K562 (cell line): ENCODE data around the gene APOC4. TPM values are rescaled to one million over a fixed set of nuclear protein-coding genes. Genes with fewer than 3 reads are reported as not detected.

Experiments
- ATAC-seq: fragments of 200-7000 bp; cut with Tn5 transposase; 3 replicates; pipeline ENCODE4 v1.9.1; 2020; ENCODE audit warnings: moderate library complexity
- BruUV-seq: library from RNA; stranded (reverse); fragments of 400-500 nt; replicated peaks from 2 replicates; lab custom pipeline; 2021; lab: Mats Ljungman, UMichigan
- CTCF ChIA-PET: fragments of 300-600 bp; formaldehyde crosslinking; extraction: SDS; loops from one replicate; lab custom pipeline; 2021; ENCODE audit warnings: low intra/inter-chr PET ratio; lab: Yijun Ruan, JAX
- POLR2A ChIA-PET: fragments of 300-600, 350-650 bp; sonication (Branson Sonifier 250); formaldehyde crosslinking; extraction: SDS; loops from one replicate; lab custom pipeline; 2021; ENCODE audit warnings: antibody characterized with exemption, inconsistent platforms; lab: Yijun Ruan, JAX
- DNase-seq, 4 experiments: peaks; one replicate each; pipeline versions ENCODE4 v3.0.0 to v3.0.0-alpha.2; 2011 to 2018; ENCODE audit warnings: low spot score in 3 of 4, mixed read lengths in 3 of 4; ENCODE audit errors: extremely low read depth in 1 of 4
- FAIRE-seq: peaks from 2 replicates; lab custom pipeline; 2011; peaks lifted over from hg19 to GRCh38; lab: Jason Lieb, UNC
- H2AFZ ChIP-seq: 2 replicates; pipeline ENCODE4 v1.6.0; 2011; ENCODE audit warnings: low read depth, low read length, control low read depth, inconsistent platforms
- H3K27ac ChIP-seq: fragments of 200-600 bp; 3 replicates; pipeline ENCODE4 v1.8.0; 2011; ENCODE audit warnings: low read depth, mild to moderate bottlenecking, control low read depth, inconsistent platforms, low read length, moderate library complexity, mixed read lengths; ENCODE audit errors: extremely low read depth
- H3K27me3 ChIP-seq, 2 experiments: fragments of 300-600 bp in 1 of 2; 2 replicates in 1 of 2; 3 replicates in 1 of 2; pipeline versions ENCODE4 v1.6.0 to v1.8.0; 2011; ENCODE audit warnings: inconsistent platforms in 2 of 2, low read length in 2 of 2, mild to moderate bottlenecking in 1 of 2, mixed read lengths in 1 of 2, moderate library complexity in 1 of 2; ENCODE audit not compliant: control insufficient read depth in 2 of 2, insufficient read depth in 2 of 2
- H3K36me3 ChIP-seq: fragments of 300-600 bp; 3 replicates; pipeline ENCODE4 v1.8.0; 2011; ENCODE audit warnings: mild to moderate bottlenecking, low read length, inconsistent platforms; ENCODE audit not compliant: control insufficient read depth, insufficient read depth
- H3K4me1 ChIP-seq, 2 experiments: fragments of 200-600 bp in 1 of 2; replicated peaks in 1 of 2; 2 replicates in 1 of 2; 3 replicates in 1 of 2; pipeline versions ENCODE4 v1.5.1 to v1.8.0; 2011; ENCODE audit warnings: inconsistent platforms in 2 of 2, low read length in 2 of 2, mild to moderate bottlenecking in 1 of 2, mixed read lengths in 1 of 2, moderate library complexity in 1 of 2; ENCODE audit not compliant: control insufficient read depth in 2 of 2, insufficient read depth in 2 of 2
- H3K4me2 ChIP-seq: 2 replicates; pipeline ENCODE4 v1.6.1; 2011; ENCODE audit warnings: low read length, control low read depth, inconsistent platforms, mixed read lengths; ENCODE audit not compliant: insufficient read depth
- H3K4me3 ChIP-seq: fragments of 200-600 bp; sonication (generic), shearing (Covaris generic); 2 replicates; pipeline ENCODE4 v1.5.1; 2016; ENCODE audit warnings: control low read depth, inconsistent platforms
- H3K79me2 ChIP-seq: fragments of 200-600 bp; 3 replicates; pipeline ENCODE4 v1.8.0; 2011; ENCODE audit warnings: low read length, inconsistent platforms; ENCODE audit not compliant: control insufficient read depth, insufficient read depth
- H3K9ac ChIP-seq, 2 experiments: 2 replicates each; pipeline versions ENCODE4 v1.6.0 to v1.6.1; 2011; ENCODE audit warnings: low read depth in 2 of 2, low read length in 2 of 2, control low read depth in 1 of 2, inconsistent platforms in 1 of 2, mild to moderate bottlenecking in 1 of 2, mixed read lengths in 1 of 2; ENCODE audit not compliant: insufficient read depth in 1 of 2
- H3K9me1 ChIP-seq: one replicate; pipeline ENCODE4 v1.6.0; 2011; ENCODE audit warnings: inconsistent platforms, mild to moderate bottlenecking, low read length, moderate library complexity; ENCODE audit not compliant: control insufficient read depth, insufficient read depth
- H3K9me3 ChIP-seq: replicated peaks from 2 replicates; pipeline ENCODE4 v1.5.1; 2011; ENCODE audit warnings: low read depth, low read length, inconsistent platforms; ENCODE audit not compliant: control insufficient read depth, insufficient read depth
- H4K20me1 ChIP-seq: replicated peaks from 2 replicates; pipeline ENCODE4 v1.6.1; 2011; ENCODE audit warnings: low read length, inconsistent platforms, mixed read lengths; ENCODE audit not compliant: control insufficient read depth, insufficient read depth
- ARNT ChIP-seq, 2 experiments: fragments of 450-650 bp; IDR thresholded peaks; 2 replicates each; pipeline ENCODE4 v1.6.1; 2016; ENCODE audit warnings: mild to moderate bottlenecking in 1 of 2
- BCOR ChIP-seq: fragments of 450-650 bp; IDR thresholded peaks from 2 replicates; pipeline ENCODE4 v1.6.1; 2016
- BMI1 ChIP-seq: fragments of 150-350 bp; IDR thresholded peaks from 2 replicates; pipeline ENCODE4 v1.6.1; 2014; ENCODE audit warnings: low read length
- CBX5 ChIP-seq: IDR thresholded peaks from 2 replicates; pipeline ENCODE4 v1.6.1; 2014; ENCODE audit warnings: low read depth, borderline replicate concordance
- LARP7 ChIP-seq: fragments of 450-650 bp; IDR thresholded peaks from 2 replicates; pipeline ENCODE4 v1.6.1; 2016
- MAZ ChIP-seq, 2 experiments: fragments of 450-650 bp in 1 of 2; sonication (generic) in 1 of 2; formaldehyde crosslinking; IDR thresholded peaks in 1 of 2; conservative IDR thresholded peaks in 1 of 2; 2 replicates each; pipeline versions ENCODE4 v1.4.0 to v1.5.0; 2020; ENCODE audit warnings: mild to moderate bottlenecking in 1 of 2, missing genetic modification reagents in 1 of 2
- MCM5 ChIP-seq: fragments of 450-650 bp; IDR thresholded peaks from 2 replicates; pipeline ENCODE4 v1.6.1; 2016; ENCODE audit warnings: low read depth
- NBN ChIP-seq: fragments of 450-650 bp; IDR thresholded peaks from 2 replicates; pipeline ENCODE4 v1.6.1; 2016; ENCODE audit warnings: low read depth, mild to moderate bottlenecking
- NCOR1 ChIP-seq: fragments of 450-650 bp; IDR thresholded peaks from 2 replicates; pipeline ENCODE4 v1.6.1; 2016; ENCODE audit warnings: mild to moderate bottlenecking, moderate library complexity
- NELFE ChIP-seq: IDR thresholded peaks from 2 replicates; pipeline ENCODE4 v1.6.1; 2011; ENCODE audit warnings: mild to moderate bottlenecking; ENCODE audit not compliant: insufficient read depth, insufficient read length
- OTX1 ChIP-seq: fragments of 450-650 bp; formaldehyde crosslinking; IDR thresholded peaks from 2 replicates; pipeline ENCODE4 v1.4.0; 2022; ENCODE audit warnings: mild to moderate bottlenecking
- POLR3A ChIP-seq: IDR thresholded peaks from 2 replicates; pipeline ENCODE4 v1.6.1; 2011; ENCODE audit warnings: borderline replicate concordance, mild to moderate bottlenecking, moderate library complexity; ENCODE audit not compliant: insufficient read length, insufficient read depth; ENCODE audit errors: extremely low read depth
- SOX6 ChIP-seq: fragments of 450-650 bp; IDR thresholded peaks from 2 replicates; pipeline ENCODE4 v1.6.1; 2014; ENCODE audit warnings: mild to moderate bottlenecking
- ZBTB1 ChIP-seq: sonication (generic); formaldehyde crosslinking; IDR thresholded peaks from 2 replicates; pipeline ENCODE4 v1.8.1; 2023; ENCODE audit warnings: missing genetic modification reagents, low read depth, mild to moderate bottlenecking, borderline replicate concordance
- ZNF224 ChIP-seq: sonication (generic); formaldehyde crosslinking; IDR thresholded peaks from 2 replicates; pipeline ENCODE4 v1.8.0; 2022; ENCODE audit warnings: mild to moderate bottlenecking, missing genetic modification reagents
- ZNF23 ChIP-seq: fragments of 250-450 bp; sonication (Bioruptor Pico); IDR thresholded peaks from 2 replicates; pipeline ENCODE4 v1.4.0; 2020; ENCODE audit warnings: mild to moderate bottlenecking
- ZNF41 ChIP-seq: fragments of 250-450 bp; sonication (Bioruptor Pico); conservative IDR thresholded peaks from 2 replicates; pipeline ENCODE4 v1.4.0; 2020; ENCODE audit warnings: mild to moderate bottlenecking
- WGBS: fragments of 100-300 bp; shearing (Covaris generic); methylation state at CpG from one replicate; pipeline ENCODE4 v1.1.6; 2016; ENCODE audit warnings: low coverage, mixed read lengths; ENCODE audit not compliant: insufficient coverage; ENCODE audit errors: missing lambda C conversion rate; 5-methylcytosine and 5-hydroxymethylcytosine counted together
- in situ Hi-C: fragments of 300-500 bp; cut with MboI; formaldehyde crosslinking; loops from 4 replicates; pipeline ENCODE4 v1.15.0; 2018; ENCODE audit warnings: inconsistent platforms, mixed read lengths
- intact Hi-C: fragments of 100-400 bp; cut with micrococcal nuclease; formaldehyde crosslinking; loops from 2 replicates; pipeline ENCODE4 v1.14.2; 2022
- polyA plus RNA-seq, 8 experiments: library from polyadenylated mRNA; depleted of rRNA in 4 of 8; stranded (reverse) in 5 of 8; unstranded in 3 of 8; fragments of >200 nt; fragmentation: Nextera tagmentation in 2 of 8; fragmentation: Illumina TruSeq in 1 of 8; extraction: Ambion mirVana in 2 of 8; extraction: Trizol in 1 of 8; gene quantifications; 2 replicates each; pipeline versions ENCODE4 v1.2.1 to v1.2.3, GENCODE V29; 2011 to 2014; ENCODE audit warnings: inconsistent platforms in 1 of 8, missing spikeins in 1 of 8
- total RNA-seq, 7 experiments: library from RNA; depleted of rRNA in 6 of 7; stranded (reverse); fragments of >200 nt in 6 of 7; fragmentation: Illumina TruSeq in 2 of 7; extraction: Trizol in 2 of 7; gene quantifications; 2 replicates each; pipeline versions ENCODE4 v1.2.1 to v1.2.3, GENCODE V29; 2011 to 2021; ENCODE audit warnings: low replicate concordance in 1 of 7
- TF ChIP-seq, protein P1 (sequence below): IDR thresholded peaks from 3 replicates; pipeline ENCODE4 v1.6.1; 2011; ENCODE audit warnings: borderline replicate concordance, mild to moderate bottlenecking; ENCODE audit not compliant: insufficient read length, insufficient read depth
- TF ChIP-seq, protein P2 (sequence below): fragments of 250-450 bp; sonication (Bioruptor Pico); IDR thresholded peaks from 2 replicates; pipeline ENCODE4 v1.5.0; 2021; ENCODE audit warnings: mild to moderate bottlenecking, borderline replicate concordance

The APOC4 gene
- total and polyA plus RNA-seq, 9 of the 15 experiments (the other 6 are each of a cell fraction or from before 2014, with no cell fraction given): 0.46 TPM; not detected in 8

GRCh38 chr19:44984005-44984404 is 42.0 kb downstream of the APOC4 start:
- ChIA-PET CTCF (no interaction called here), POLR2A (no interaction called here)
- Histone ChIP-seq H3K36me3 (peaks cover 75% of the 10 kb centered on the region; the same call in 2 of the 3 replicates), H3K9ac (no peak overlapping the region), H3K4me1 (0 out of 5 replicates have a peak, but pooled peaks cover 0 to under 1% of the 10 kb centered on the region in 2 experiments), H3K9me1 (no peaks in the 10 kb centered on the region), H3K4me3 (no peak overlapping the region), H3K4me2 (no peak overlapping the region), H3K27me3 (no peaks in the 10 kb centered on the region), H3K27ac (no peak overlapping the region), H3K9me3 (no peaks in the 10 kb centered on the region), H4K20me1 (no peaks in the 10 kb centered on the region; the same call in 1 of the 2 replicates), H3K79me2 (no peaks in the 10 kb centered on the region), H2AFZ (no peak overlapping the region)
- intact Hi-C loops: no loop called here
- no peak for FAIRE-seq
- BruUV-seq: no TSS peak
- no peak for ATAC-seq
- TF ChIP-seq NELFE: no peak
- TF ChIP-seq, protein P1, sequence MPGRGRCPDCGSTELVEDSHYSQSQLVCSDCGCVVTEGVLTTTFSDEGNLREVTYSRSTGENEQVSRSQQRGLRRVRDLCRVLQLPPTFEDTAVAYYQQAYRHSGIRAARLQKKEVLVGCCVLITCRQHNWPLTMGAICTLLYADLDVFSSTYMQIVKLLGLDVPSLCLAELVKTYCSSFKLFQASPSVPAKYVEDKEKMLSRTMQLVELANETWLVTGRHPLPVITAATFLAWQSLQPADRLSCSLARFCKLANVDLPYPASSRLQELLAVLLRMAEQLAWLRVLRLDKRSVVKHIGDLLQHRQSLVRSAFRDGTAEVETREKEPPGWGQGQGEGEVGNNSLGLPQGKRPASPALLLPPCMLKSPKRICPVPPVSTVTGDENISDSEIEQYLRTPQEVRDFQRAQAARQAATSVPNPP: no peak
- TF ChIP-seq BMI1: no peak
- TF ChIP-seq NCOR1: no peak
- no peak for TF ChIP-seq NBN
- no peak for TF ChIP-seq ARNT (IDR thresholded peaks at IDR 0.05)
- TF ChIP-seq OTX1 (CRISPR knock-in tag): no peak
- no peak for TF ChIP-seq POLR3A
- TF ChIP-seq BCOR: no peak
- TF ChIP-seq ZNF41: no peak
- TF ChIP-seq MAZ (CRISPR knock-in tag; conservative IDR thresholded peaks at IDR 0.05 in 1 of 2, IDR thresholded peaks at IDR 0.05 in 1 of 2): no peak
- TF ChIP-seq MCM5: no peak
- no peak for TF ChIP-seq LARP7
- TF ChIP-seq CBX5: no peak
- TF ChIP-seq ZNF23 (CRISPR knock-in tag): no peak
- TF ChIP-seq ZBTB1: no peak
- TF ChIP-seq, protein P2, sequence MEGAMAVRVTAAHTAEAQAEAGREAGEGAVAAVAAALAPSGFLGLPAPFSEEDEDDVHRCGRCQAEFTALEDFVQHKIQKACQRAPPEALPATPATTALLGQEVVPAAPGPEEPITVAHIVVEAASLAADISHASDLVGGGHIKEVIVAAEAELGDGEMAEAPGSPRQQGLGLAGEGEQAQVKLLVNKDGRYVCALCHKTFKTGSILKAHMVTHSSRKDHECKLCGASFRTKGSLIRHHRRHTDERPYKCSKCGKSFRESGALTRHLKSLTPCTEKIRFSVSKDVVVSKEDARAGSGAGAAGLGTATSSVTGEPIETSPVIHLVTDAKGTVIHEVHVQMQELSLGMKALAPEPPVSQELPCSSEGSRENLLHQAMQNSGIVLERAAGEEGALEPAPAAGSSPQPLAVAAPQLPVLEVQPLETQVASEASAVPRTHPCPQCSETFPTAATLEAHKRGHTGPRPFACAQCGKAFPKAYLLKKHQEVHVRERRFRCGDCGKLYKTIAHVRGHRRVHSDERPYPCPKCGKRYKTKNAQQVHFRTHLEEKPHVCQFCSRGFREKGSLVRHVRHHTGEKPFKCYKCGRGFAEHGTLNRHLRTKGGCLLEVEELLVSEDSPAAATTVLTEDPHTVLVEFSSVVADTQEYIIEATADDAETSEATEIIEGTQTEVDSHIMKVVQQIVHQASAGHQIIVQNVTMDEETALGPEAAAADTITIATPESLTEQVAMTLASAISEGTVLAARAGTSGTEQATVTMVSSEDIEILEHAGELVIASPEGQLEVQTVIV: no peak
- no peak for TF ChIP-seq SOX6
- no peak for TF ChIP-seq ZNF224 (CRISPR knock-in tag)
- 86% methylated on average over 7 of the region's 9 CpGs for WGBS
- in situ Hi-C loops: no loop called here
- DNase-seq: no peak
